Measurements from ENCODE around the gene PPP1R14C. TPM values are rescaled to one million over a fixed set of nuclear protein-coding genes. Genes with fewer than 3 reads are reported as not detected.

Gene PPP1R14C
- total and polyA plus RNA-seq, 10 of the 15 experiments (the other 5 are each of a cell fraction or from before 2014, with no cell fraction given): 0.07 to 1.6 (median 0.13) TPM; not detected in 4

DNA sequence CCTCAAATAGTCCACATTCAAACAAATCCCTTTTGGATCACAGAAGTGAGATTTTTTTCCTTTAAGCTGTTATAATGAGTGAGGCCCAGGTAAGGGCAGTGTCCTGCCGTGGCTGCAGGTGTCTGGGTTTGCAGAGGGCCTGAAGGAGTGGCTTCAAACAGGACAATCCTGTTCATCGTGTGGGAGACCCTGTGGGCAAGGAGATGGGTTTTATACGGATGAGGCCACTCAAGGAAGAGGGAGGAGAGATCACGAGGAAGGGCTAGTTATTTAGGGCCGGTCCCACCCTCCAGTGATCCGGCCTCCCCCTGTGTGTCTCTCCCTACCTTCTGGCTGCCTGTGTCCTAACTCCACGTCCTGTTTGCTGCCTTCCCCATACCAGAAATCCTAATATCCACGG lies 33.8 kb downstream of the PPP1R14C start:
- ChIA-PET CTCF (no interaction called here), RAD21 (ENCODE audit: unreplicated experiment) (no interaction called here), POLR2A (no interaction called here), SMC1A (ENCODE audit: uncharacterized antibody, unreplicated experiment) (no interaction called here)
- DNase-seq (ENCODE audit: low read depth, low spot score): no peak
- no peak overlapping the region for H3K27ac ChIP-seq (ENCODE audit: control insufficient read depth, insufficient read depth)
- H3K27me3 ChIP-seq (replicated peaks in 1 of 2; ENCODE audit: control insufficient read depth in 2 of 2, insufficient read depth in 2 of 2, low read length in 1 of 2): peaks cover 0 to 5% of the 10 kb centered on the region in 2 experiments; a peak in 1 of 4 replicates
- BruUV-seq (replicated peaks): no TSS peak
- no peaks in the 10 kb centered on the region for H3K9me3 ChIP-seq (replicated peaks; ENCODE audit: control insufficient read depth, insufficient read depth, low read length)
- H3K4me3 ChIP-seq: no peak overlapping the region
- no peaks in the 10 kb centered on the region for H3K36me3 ChIP-seq (ENCODE audit: control insufficient read depth in 2 of 2, insufficient read depth in 2 of 2, low read length in 1 of 2)
- H2AFZ ChIP-seq (ENCODE audit: control insufficient read depth, low read depth, low read length): no peak overlapping the region
- intact Hi-C loops (cut with micrococcal nuclease; ENCODE audit: unreplicated experiment) (no loop called here), in situ Hi-C loops (cut with MboI) (no loop called here)
- 26% methylated on average over 8 of the region's 8 CpGs for WGBS (ENCODE audit: insufficient coverage, insufficient replicate concordance, low lambda C conversion rate, missing lambda C conversion rate)
- no peak overlapping the region for H3K9ac ChIP-seq (ENCODE audit: control insufficient read depth, insufficient read depth, low read length)
- no peaks in the 10 kb centered on the region for H3K79me2 ChIP-seq (ENCODE audit: control insufficient read depth, insufficient read depth, low read length)
- no peak overlapping the region for H3K4me2 ChIP-seq (ENCODE audit: control insufficient read depth, insufficient read depth)
- TF ChIP-seq MTA3 (IDR thresholded peaks at IDR 0.05; ENCODE audit: borderline replicate concordance, low read length): no peak
- no peak for TF ChIP-seq KLF5 (IDR thresholded peaks at IDR 0.05; ENCODE audit: partially characterized antibody)
- TF ChIP-seq GABPA (IDR thresholded peaks at IDR 0.05; ENCODE audit: low read depth): no peak
- no peak for TF ChIP-seq SKIL (IDR thresholded peaks at IDR 0.05; ENCODE audit: low read depth, poor library complexity, severe bottlenecking)
- TF ChIP-seq PRDM15 (CRISPR knock-in tag; IDR thresholded peaks at IDR 0.05): no peak
- no peak for TF ChIP-seq RCOR1 (conservative IDR thresholded peaks at IDR 0.05; ENCODE audit: low read depth, low read length)
- no peak for TF ChIP-seq SUZ12 (IDR thresholded peaks at IDR 0.05; ENCODE audit: unreplicated experiment)
- no peak for TF ChIP-seq MAX (IDR thresholded peaks at IDR 0.05; ENCODE audit: low read depth, low read length)
- TF ChIP-seq MTA2 (IDR thresholded peaks at IDR 0.05; ENCODE audit: low read depth): no peak
- TF ChIP-seq NFIC (IDR thresholded peaks at IDR 0.05; ENCODE audit: low read depth, low read length): no peak
- no peaks in the 10 kb centered on the region for H4K20me1 ChIP-seq (ENCODE audit: control insufficient read depth, insufficient read depth)
- H3K4me1 ChIP-seq (ENCODE audit: control insufficient read depth, insufficient read depth, low read length): no peaks in the 10 kb centered on the region
- FAIRE-seq: no peak
- ATAC-seq: no peak

Data from GM12878 (cell line).